B cell (primary cell): Measurements from ENCODE around the gene TRIM22.

Experiments
- EZH2 ChIP-seq: IDR thresholded peaks from 2 replicates; pipeline ENCODE4 v1.6.1; 2012; ENCODE audit warnings: borderline replicate concordance, low read depth, mild to moderate bottlenecking, moderate library complexity, low read length; ENCODE audit not compliant: insufficient read depth, poor library complexity, severe bottlenecking
- TF ChIP-seq, protein P1 (sequence below): fragments of 200-600 bp; IDR thresholded peaks from one replicate; pipeline ENCODE4 v1.8.0; 2022; ENCODE audit warnings: antibody characterized with exemption, mild to moderate bottlenecking

DNA sequence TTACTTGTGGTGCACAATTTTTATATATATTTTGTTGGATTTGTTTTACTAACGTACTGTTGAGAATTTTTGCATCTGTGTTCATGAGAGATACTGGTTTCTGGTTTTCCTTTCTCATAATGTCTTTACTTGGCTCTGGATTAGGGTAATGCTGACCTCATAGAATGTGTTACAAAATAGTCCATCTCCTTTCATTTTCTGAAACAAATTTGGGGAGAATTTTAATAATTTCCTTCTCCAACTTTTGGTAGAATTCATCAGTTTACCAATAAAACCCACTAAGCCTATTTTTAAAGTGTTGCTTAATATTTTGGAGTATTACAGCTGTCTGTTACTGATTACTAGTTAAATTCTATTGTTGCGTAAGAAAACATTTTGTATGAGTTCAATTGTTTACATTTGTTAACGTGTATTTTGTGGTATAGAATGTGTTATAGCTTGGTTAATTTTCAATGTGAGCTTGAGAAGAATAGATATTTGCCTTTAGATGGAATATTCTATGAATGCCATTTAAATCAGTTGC is 11.5 kb downstream of the TRIM22 start:
- TF ChIP-seq, protein P1, sequence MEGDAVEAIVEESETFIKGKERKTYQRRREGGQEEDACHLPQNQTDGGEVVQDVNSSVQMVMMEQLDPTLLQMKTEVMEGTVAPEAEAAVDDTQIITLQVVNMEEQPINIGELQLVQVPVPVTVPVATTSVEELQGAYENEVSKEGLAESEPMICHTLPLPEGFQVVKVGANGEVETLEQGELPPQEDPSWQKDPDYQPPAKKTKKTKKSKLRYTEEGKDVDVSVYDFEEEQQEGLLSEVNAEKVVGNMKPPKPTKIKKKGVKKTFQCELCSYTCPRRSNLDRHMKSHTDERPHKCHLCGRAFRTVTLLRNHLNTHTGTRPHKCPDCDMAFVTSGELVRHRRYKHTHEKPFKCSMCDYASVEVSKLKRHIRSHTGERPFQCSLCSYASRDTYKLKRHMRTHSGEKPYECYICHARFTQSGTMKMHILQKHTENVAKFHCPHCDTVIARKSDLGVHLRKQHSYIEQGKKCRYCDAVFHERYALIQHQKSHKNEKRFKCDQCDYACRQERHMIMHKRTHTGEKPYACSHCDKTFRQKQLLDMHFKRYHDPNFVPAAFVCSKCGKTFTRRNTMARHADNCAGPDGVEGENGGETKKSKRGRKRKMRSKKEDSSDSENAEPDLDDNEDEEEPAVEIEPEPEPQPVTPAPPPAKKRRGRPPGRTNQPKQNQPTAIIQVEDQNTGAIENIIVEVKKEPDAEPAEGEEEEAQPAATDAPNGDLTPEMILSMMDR, result no peak
- no peak for TF ChIP-seq EZH2
